DMS79 (cell line): Measurements from ENCODE around the gene CSDE1.
"Not testable (repeated sequence)": the region's sequence is repeated elsewhere in the genome, so short reads cannot be mapped to it uniquely, and the experiment has no call there.

Experiments used
- DNase-seq: peaks from one replicate; lab custom pipeline; 2025; lab: John Stamatoyannopoulos, UW

Gene CSDE1

DNA sequence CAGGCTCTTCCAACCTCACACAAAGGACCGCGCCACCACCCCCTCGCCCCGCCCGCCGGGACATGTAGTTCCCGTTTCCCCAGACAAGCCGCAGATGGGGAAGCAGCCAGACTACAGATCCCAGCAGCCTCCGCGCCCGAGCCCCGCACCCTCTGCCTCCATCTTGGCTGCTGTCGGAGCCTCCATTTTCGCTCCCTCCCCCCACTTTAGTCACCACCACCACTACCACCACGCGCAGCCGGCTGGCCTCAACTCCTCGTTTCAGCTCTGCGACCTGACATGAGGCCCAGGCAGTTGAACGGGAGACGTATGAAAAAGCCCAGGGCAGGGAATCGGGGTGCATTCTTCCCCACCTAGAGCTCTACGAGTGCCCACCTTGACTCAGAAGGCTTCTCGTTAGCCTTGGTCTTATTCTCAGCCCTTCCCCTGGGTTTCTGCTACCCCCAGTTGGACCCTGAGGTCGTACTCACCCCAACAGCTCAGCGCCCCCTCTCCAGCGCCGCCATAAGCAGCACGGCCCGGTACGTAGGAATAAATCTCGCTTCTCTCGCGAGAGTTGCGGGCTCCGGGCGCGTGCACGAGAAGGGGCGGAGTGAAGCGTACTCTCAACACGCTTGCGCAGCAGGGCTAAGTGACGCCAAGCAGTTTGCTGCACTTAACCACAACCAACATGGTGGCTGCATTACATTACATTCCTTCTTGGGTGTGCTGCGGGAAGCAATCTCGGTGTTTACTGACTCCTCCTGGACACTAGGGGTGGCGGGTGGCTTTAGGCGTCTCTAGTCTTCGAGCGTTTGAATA lies at the start of gene CSDE1:
Gene CSDE1, minus strand, starts transcription at position 530 of the 801 bp plus-strand sequence. CDS start 18,094 bp downstream, outside the sequence.
- peak; percentile 96 for DNase-seq

DNA sequence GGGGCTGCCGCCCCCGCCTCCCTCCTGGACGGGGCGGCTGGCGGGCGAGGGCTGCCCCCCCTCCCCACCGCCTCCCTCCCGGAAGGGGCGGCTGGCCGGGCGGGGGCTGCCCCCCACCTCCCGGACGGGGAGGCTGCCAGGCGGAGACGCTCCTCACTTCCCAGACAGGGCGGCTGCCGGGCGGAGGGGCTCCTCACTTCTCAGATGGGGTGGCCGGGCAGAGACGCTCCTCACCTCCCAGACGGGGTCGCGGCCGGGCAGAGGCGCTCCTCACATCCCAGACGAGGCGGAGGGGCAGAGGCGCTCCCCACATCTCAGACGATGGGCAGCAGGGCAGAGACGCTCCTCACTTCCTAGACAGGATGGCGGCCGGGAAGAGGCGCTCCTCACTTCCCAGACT lies 46.7 kb upstream of the CSDE1 start:
- not testable (repeated sequence) for DNase-seq

DNA sequence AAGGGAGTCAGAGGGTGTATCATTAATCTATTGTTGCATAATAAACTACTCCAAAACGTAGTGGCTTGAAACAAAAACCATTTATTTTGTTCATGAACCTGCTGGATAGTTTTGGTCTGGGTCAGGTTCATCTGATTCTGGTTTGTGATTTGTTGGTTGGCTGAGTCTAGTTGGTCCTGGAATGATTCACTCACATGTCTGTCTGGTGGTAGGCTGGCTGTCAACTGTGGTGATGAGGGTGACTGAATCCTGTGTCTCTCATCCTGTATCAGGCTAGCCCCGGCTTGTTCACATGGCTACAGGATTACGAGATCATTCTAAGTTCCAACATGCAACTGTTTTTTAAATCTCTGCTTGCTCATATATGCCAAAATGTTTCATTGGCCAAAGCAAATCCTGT lies 45.2 kb upstream of the CSDE1 start:
- DNase-seq, result no peak

DNA sequence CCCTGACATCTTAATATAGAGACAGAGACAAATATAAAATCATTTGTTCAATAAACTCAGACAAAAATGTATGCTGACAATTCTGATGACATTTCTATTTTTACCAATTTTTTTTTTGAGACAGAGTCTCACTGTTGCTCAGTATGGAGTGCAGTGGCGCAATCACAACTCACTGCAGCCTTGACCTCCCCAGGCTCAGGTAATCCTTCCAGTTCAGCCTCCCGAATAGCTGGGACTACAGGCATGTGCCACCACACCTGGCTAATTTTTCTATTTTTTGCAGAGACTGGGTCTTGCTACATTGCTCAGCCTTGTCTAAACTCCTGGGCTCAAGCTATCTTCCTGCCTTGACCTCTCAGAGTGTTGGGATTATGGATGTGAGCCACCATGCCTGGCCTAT lies 36.3 kb upstream of the CSDE1 start:
- DNase-seq, result no peak

DNA sequence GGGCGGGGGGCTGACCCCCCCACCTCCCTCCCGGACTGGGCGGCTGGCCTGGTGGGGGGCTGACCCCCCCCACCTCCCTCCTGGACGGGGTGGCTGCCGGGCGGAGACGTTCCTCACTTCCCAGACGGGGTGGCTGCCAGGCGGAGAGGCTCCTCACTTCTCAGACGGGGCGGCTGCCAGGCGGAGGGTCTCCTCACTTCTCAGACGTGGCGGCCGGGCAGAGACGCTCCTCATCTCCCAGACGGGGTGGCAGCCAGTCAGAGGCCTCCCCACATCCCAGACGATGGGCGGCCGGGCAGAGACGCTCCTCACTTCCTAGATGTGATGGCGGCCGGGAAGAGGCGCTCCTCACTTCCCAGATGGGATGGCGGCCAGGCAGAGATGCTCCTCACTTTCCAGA lies 32.8 kb upstream of the CSDE1 start:
- not testable (repeated sequence) for DNase-seq

DNA sequence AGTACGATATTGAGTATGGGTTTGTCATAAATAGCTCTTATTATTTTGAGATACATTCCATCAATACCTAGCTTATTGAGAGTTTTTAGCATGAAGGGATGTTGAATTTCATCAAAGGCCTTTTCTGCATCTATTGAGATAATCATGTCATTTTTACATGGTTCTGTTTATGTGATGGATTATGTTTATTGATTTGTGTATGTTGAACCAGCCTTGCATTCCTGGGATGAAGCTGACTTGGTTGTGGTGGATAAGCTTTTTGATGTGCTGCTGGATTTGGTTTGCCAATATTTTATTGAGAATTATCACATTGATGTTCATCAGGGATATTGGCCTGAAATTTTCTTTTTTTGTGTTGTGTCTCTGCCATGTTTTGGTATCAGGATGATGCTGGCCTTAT lies 28.7 kb upstream of the CSDE1 start:
- DNase-seq, result not testable (repeated sequence)

DNA sequence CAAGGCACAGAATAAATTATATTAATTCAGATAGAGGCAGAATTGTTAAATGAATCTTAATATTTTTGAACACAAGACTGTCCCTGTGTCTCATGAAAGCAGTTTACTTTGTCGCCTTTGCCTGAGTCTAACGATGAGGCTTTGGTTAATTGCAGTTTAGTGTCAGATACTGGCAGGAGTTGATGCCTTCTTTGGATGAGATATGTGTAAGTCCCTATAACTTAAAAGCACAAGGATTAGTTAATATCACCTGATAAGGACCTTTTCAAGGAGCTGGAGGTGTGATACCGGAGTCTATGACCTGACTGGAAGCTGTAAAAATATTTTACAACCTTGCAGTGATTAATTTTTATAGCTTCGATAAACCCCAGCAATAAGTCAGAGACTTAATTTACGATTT lies 24.7 kb upstream of the CSDE1 start:
- no peak for DNase-seq

DNA sequence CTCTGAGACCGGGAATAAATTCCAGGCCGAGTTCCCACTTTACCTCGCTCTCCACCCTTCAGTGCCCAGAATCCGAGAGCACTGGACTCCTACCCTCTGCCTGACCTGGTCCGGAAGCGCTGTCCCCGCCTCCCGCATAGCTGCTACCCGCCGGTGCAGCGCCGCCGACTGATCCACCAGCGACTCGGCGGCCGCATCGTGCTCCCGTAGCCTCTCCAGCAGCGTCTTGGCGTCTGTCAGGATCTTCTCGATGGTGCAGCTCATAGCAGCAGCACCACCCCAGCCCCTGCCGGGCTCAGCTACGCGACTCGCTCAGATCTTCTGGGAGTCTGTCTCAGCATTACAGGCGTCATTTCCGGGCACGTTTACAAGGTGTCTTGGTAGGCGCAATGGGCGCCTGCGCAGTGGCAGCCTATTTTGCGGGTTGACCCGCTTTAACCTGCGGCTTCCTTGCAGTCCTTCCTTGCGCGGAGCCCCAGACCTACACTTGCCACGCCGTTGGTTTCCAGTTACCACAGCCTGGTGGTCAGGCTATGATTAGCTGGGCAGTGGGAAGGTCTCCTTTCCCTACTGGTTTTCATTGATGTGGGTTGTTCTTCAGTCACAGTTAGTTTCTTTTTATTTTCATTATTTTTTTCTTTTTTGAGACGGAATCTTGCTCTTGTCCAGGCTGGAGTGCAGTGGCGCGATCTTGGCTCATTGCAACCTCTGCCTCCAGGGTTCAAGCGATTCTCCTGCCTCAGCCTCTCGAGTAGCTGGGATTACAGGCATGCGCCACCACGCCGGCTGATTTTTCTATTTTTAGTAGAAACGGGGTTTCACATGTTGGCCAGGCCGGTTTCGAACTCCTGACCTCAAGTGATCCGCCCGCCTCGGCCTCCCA lies 22.8 kb upstream of the CSDE1 start, which contains the start of gene SIKE1:
Gene SIKE1, minus strand, starts transcription at position 342 of the 883 bp plus-strand sequence. Its CDS starts 78 bp downstream, at position 264.
- peak; percentile 91 for DNase-seq

DNA sequence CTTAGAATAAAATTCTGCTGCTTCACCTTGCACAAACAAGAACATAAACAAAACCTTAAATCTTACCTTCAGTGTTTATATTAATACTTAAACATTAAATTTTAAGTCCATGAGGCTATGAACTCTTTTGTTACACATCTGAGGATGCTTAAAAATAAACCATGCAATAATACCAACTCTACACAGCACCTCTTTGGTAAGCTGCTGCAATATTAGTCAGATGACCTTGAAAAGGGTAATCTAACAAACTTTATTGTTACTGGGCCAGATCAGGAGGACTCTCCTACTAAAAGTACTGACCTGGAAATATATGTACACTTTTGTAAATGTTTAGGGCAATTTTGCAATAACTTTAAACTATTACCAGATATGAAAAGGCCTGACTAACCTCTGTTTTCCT lies 21.9 kb upstream of the CSDE1 start:
- DNase-seq, result no peak

DNA sequence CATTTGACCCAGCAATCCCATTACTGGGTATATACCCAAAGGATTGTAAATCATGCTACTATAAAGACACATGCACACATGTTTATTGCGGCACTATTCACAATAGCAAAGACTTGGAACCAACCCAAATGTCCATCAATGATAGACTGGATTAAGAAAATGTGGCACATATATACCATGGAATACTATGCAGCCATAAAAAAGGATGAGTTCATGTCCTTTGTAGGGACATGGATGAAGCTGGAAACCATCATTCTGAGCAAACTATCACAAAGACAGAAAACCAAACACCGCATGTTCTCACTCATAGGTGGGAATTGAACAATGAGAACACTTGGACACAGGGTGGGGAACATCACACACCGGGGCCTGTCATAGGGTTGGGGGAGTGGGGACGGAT lies 18.9 kb upstream of the CSDE1 start:
- DNase-seq, result not testable (repeated sequence)

DNA sequence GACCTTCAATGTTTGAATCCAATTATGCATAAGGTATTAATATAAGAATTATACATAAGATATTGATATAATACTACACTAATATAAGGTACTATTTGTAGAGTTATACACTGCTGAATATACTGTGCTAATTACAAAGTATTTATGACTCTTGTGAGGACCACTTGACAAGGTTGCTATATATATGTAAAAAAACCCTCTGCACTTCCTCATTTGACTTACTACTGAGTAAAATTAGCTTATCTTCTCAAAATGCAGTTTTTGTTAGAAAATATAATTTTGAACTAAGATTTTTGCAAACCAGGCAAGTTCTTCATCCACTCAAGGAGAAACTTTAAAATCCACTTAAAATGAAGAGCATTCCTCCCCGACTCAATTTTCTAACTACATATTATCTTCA lies 14.2 kb upstream of the CSDE1 start:
- no peak for DNase-seq

DNA sequence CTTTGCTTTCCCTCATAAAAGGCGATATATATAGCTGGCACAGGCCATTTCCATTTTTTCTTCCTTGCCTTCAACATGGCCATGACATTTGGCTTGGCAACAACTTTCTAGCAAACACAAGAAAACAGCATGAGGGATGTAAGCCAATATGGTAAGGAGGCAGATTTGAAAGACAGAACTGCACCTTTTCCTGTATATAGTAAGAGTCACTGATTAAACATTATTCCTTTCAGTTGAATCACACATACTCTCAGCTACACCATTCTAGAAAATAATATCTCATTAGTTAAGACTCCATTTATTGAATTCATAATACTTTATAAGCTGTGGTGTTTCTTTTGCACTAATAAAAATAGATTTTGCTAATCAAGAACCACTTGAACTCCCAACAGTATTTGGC lies 13.2 kb upstream of the CSDE1 start:
- DNase-seq, result no peak

DNA sequence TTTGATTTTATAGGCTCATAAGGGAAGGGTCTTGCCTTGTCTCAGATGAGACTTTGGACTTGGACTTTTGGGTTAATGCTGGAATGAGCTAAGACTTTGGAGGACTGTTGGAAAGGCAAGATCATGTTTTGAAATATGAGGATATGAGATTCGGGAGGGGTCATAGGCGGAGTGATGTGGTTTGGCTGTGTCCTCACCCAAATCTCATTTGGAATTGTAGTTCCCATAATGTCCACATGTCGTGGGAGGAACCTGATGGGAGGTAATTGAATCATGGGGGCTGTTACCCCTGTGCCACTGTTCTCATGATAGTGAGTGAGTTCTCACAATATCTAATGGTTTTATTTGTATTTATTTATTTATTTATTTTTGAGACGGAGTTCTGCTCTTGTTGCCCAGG lies 6.9 kb upstream of the CSDE1 start:
- DNase-seq, result no peak

DNA sequence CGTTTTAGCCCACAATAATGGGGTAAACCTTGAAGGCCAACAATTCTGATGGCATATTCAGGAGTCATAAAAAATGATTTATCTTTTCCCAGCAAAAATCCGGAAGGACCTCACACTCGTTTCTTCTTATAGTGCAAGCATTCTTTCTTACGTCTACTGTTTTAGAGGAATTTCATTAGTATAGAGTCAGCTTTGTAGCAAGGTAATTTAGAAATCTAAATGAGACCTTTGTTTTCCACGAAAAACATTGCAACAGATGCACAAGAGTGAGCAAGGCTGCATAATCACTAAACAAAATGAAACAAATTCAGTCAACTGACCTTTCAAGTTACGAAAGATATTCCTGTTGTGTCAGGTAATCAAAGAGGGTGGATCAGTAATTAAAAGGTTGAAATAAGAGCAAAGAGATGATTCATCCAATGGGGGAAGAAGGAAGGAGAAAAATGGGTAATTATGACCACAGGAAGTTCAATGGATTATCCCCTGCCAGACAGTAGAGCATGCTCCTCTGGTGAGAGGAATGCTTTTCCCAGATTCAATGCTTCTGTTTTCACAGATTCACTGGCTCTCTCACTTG lies 560 bp upstream of the CSDE1 start:
- DNase-seq, result no peak

DNA sequence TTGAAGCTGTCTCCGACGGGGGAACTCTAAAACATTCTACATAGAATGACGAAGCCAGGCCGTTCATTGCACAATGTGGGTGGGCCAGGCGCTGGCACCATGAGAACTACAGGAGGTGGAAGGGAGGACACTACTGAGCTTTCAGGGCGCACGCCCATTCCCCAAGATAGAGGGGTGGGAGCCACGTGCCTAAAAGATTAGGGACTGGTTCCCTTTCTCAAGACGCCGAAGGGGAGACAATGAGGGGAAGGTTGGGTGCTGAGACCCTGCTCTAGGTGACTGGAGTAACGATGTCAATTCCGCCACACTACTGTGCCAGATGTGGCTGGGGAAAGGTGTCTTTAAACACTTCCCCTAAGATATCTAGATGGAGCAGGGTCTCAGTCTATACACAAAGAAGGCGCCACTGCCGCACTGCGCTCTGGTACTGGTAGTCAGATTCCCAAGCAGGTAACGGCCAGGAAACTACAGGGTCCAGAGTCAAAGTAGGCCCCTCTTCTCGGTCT lies 782 bp downstream of the CSDE1 start:
- DNase-seq, result no peak

DNA sequence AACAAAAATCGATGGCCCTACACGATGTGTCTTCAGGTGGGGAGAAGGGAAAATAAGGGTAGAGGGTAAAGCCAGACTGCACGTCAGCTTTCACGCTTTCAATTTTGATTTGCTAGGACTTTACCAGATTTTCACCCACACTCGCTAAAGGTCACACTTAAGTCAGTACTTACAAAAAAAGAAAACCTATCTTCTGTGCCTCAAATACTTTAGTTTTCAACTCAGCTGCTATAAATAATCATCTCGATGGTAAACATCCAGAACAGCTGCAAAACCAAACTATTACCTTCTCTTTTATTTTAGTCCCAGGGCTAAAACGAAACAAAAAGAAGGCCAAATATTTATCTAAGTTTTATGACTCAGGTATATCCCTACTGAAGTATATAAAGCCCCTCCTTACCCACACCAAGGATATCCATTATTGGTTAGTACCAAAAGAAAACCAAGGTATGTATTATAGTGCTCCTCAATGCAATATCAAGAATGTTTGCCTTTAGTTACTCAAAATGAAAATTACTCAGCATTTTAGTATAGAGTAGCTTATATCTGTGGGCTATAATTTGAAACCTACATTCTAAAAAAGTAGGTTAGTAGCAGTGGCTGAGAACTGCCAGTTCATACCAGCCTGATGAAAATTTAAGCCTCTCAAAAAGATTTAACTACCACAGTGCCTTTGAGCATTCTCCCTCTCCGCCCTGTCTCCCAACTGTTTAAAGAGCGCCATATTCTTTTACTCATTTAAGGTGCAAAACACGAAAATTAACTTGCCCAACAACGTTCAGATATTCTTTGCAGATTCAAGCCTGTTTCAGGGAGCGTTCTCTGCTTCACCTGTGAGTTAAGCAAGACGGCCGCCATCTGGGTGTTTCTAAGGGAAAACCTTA lies 1.5 kb downstream of the CSDE1 start:
- no peak for DNase-seq

DNA sequence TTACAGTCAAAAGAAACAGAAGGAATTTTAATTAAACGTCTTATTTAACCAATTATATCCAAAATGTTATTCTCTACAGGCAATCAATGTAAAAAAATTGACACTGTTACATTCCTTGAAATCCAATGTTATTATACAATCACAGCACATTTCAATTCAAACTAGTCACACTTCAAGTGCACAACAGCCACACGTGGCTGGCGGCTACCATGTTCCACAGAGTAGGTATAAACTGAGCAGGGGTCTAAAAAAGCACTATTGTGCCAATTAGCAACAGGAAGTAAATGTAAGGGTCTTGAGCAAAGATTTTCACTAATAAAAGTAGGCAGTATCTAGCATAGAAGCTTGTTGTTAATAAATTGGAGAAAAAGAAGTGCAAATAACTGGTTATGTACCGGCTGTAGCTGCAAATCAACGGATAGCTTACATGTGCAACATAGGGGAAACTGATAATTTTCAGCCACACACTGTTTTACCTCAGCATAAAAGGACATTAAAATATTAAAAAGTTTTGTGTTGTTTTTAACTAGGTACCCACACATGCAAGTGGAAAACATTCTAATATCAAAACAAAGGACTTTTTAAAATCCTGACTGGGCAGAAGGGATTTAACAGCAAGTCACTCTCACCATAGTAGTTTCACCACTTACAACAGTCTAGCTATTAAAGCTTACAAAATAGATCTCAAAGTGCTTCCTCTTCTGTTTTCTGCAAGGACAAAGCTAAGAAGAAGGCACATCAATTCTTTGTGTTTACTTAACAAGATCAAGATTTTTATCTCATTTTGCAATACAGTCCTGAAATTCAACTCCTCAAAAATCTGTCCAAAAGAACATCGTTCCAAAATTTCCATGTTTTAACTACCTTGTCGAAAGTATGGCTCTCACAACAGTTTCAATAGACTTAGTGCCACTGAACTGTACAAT lies 2.5 kb downstream of the CSDE1 start:
- DNase-seq, result no peak

DNA sequence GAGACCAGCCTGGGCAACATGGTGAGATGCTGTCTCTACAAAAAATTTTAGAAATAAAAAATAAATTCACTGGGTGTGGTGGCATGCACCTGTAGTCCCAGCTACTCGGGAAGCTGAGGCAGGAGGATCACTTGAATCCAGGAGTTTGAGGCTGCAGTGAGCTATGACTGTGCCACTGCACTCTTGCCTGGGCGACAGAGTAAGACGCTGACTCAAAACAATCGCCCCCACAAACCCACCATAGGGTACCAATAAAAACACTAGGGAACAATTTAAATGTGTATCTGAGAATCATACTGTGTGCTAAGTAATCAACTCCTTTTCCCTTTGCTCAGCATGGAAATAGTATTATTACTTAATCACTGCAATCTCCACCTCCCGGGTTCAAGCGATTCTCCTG lies 4.1 kb downstream of the CSDE1 start:
- not testable (repeated sequence) for DNase-seq

DNA sequence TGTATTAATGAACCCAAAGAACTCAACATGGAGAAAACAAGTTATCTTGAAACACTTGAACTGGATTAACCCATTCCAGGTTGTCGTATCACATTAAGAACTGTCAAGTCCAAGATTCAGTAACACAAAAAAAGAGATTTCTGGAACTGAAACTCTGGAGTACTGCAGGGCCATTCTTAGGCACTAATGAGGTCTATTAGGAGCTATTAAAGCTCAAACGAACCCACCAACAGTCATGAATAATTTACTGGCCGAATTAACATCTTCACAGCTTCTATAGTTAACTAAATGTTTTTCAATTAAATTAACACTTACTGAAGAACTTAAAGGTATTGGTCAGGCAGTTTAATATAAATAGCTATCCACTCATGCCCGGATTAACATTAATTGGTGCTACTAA lies 4.6 kb downstream of the CSDE1 start:
- DNase-seq, result no peak

DNA sequence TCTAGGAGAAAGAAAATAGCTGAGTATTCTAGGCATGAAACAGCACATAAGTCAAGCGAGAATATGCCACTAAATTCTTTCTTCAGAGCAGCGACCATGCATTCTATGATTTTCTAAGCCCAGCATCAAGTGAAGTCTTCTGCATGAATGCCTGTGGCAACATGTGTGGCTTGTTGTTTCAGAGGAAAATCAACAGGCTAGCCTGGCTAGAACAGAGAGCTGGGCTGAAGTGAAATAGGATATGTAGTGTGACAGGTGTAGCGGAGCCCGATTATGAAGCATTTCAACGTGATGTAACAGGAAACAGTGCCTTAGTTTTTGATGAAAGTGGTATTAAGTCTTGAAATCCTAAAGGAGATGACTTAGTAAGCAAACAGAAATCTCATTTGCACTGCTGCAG lies 7.0 kb downstream of the CSDE1 start:
- DNase-seq, result no peak
